GM23248 (cell line): ENCODE results near the gene LRMDA. TPM values are rescaled to one million over a fixed set of nuclear protein-coding genes. Genes with fewer than 3 reads are reported as not detected.

Source experiments
- DNase-seq: peaks from one replicate; pipeline ENCODE4 v3.0.0-alpha.2; 2015
- H2AFZ ChIP-seq: fragments of 200-600 bp; sonication (generic); 2 replicates; pipeline ENCODE4 v1.6.1; 2016; ENCODE audit warnings: antibody characterized with exemption
- H3F3A ChIP-seq: fragments of 200-600 bp; sonication (generic); 2 replicates; pipeline ENCODE4 v1.6.1; 2016; ENCODE audit warnings: mild to moderate bottlenecking, antibody characterized with exemption, mixed run types; ENCODE audit not compliant: insufficient read depth
- H3K27ac ChIP-seq: fragments of 200-600 bp; sonication (generic); 2 replicates; pipeline ENCODE4 v1.5.1; 2016; ENCODE audit warnings: mild to moderate bottlenecking
- H3K27me3 ChIP-seq: fragments of 200-600 bp; sonication (generic); replicated peaks from 2 replicates; pipeline ENCODE4 v1.6.1; 2016; ENCODE audit warnings: mild to moderate bottlenecking; ENCODE audit not compliant: insufficient read depth
- H3K36me3 ChIP-seq: fragments of 200-600 bp; sonication (generic); 2 replicates; pipeline ENCODE4 v1.6.1; 2016; ENCODE audit warnings: low read depth, mild to moderate bottlenecking
- H3K4me1 ChIP-seq: fragments of 200-600 bp; sonication (generic); 2 replicates; pipeline ENCODE4 v1.6.1; 2016; ENCODE audit warnings: mild to moderate bottlenecking; ENCODE audit not compliant: insufficient read depth
- H3K4me2 ChIP-seq: fragments of 200-600 bp; sonication (generic); one replicate; pipeline ENCODE4 v1.6.1; 2016; ENCODE audit warnings: mild to moderate bottlenecking; ENCODE audit not compliant: unreplicated experiment
- H3K4me3 ChIP-seq: fragments of 200-600 bp; sonication (generic); 2 replicates; pipeline ENCODE4 v1.5.1; 2016; ENCODE audit warnings: mild to moderate bottlenecking
- H3K79me2 ChIP-seq: fragments of 200-600 bp; sonication (generic); 2 replicates; pipeline ENCODE4 v1.6.1; 2016; ENCODE audit warnings: mild to moderate bottlenecking; ENCODE audit not compliant: insufficient read depth
- H3K9ac ChIP-seq: fragments of 200-600 bp; sonication (generic); 2 replicates; pipeline ENCODE4 v1.6.1; 2016; ENCODE audit warnings: mild to moderate bottlenecking
- H3K9me2 ChIP-seq: fragments of 200-600 bp; sonication (generic); 2 replicates; pipeline ENCODE4 v1.6.1; 2016; ENCODE audit warnings: mixed run types, mild to moderate bottlenecking, moderate library complexity; ENCODE audit not compliant: insufficient read depth
- H3K9me3 ChIP-seq: fragments of 200-600 bp; sonication (generic); one replicate; pipeline ENCODE4 v1.6.1; 2017; ENCODE audit warnings: low read depth
- H4K20me1 ChIP-seq: fragments of 200-600 bp; sonication (generic); 2 replicates; pipeline ENCODE4 v1.6.0; 2016; ENCODE audit not compliant: insufficient read depth
- EZH2 ChIP-seq: fragments of 200-600 bp; sonication (generic); IDR thresholded peaks from 2 replicates; pipeline ENCODE4 v1.6.1; 2018; ENCODE audit warnings: antibody characterized with exemption, mild to moderate bottlenecking; ENCODE audit not compliant: insufficient read depth, poor library complexity, severe bottlenecking
- EZH2phosphoT487 ChIP-seq: fragments of 200-600 bp; sonication (generic); IDR thresholded peaks from 2 replicates; pipeline ENCODE4 v1.6.1; 2018; ENCODE audit warnings: antibody characterized with exemption, moderate library complexity, mild to moderate bottlenecking, low read depth; ENCODE audit not compliant: insufficient read depth
- WGBS, 2 experiments: methylation state at CpG; one replicate each; pipeline ENCODE4 v1.1.6; 2015 to 2017; ENCODE audit warnings: low lambda C conversion rate in 2 of 2, low coverage in 1 of 2; ENCODE audit errors: missing lambda C conversion rate in 2 of 2; 5-methylcytosine and 5-hydroxymethylcytosine counted together
- in situ Hi-C: fragments of 300-500 bp; cut with MboI; formaldehyde crosslinking; loops from 2 replicates; pipeline ENCODE4 v1.15.0; 2020
- polyA plus RNA-seq: library from polyadenylated mRNA; unstranded; fragments of >200 nt; fragmentation: Nextera tagmentation; extraction: Ambion mirVana; gene quantifications from 2 replicates; pipeline ENCODE4 v1.2.1, GENCODE V29; 2016
- total RNA-seq: library from RNA; depleted of rRNA; stranded (reverse); fragments of >200 nt; shearing (Covaris generic); gene quantifications from 2 replicates; pipeline ENCODE4 v1.2.3, GENCODE V29; 2014

LRMDA gene
- total and polyA plus RNA-seq, 2 experiments from 2014 or later, result 2.6 TPM; not detected in 1

DNA sequence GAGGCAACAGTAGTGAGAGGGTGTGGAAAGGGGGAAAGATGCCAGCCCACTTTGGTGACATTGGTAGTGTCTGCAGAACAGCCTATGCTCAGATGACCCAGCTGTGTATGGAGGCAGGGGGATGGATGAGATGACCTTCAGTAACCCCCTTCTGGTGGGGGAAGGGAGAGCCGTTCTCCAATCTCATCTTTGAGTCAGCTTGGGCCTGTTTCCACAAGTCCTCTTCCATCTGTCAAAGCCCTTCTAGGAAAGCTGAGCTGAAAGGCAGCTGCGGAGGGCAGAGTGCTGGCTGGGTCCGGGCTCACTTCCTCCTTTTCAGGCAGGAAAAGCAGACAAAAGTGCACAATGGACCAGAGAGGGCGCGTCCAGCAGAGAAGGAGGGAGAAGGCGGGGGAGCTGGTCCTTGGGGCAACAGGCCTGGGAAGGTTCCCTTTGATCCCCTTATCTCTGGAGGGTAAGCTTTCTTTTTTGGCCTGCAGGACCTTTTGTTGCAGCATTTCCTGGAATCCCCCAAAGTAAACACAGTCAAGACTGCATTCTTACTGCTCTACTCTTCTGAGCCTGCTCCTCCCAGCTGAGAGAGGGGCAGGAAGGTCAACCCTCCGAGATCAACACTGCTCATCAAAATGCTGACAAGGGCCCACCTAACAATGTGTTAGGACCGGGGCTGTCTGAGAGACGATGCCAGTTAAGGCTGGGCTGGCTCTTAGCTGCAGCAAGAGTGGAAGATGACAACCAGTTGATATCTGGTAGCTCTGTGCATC, 1.2 kb upstream of the LRMDA start:
- no peak for TF ChIP-seq EZH2
- no peak for TF ChIP-seq EZH2phosphoT487
- Histone ChIP-seq H3K4me2 (no peak overlapping the region), H3K27ac (no peak overlapping the region), H3K9me2 (no peaks in the 10 kb centered on the region), H3K4me3 (no peak overlapping the region), H3F3A (no peaks in the 10 kb centered on the region), H3K9ac (no peak overlapping the region), H3K79me2 (no peaks in the 10 kb centered on the region), H3K27me3 (0 out of 2 replicates have a peak, but pooled peaks cover under 1% of the 10 kb centered on the region), H3K36me3 (no peaks in the 10 kb centered on the region), H4K20me1 (no peaks in the 10 kb centered on the region), H3K9me3 (no peaks in the 10 kb centered on the region), H2AFZ (no peak overlapping the region), H3K4me1 (no peaks in the 10 kb centered on the region)
- DNase-seq, result no peak
- in situ Hi-C loops, result no loop called here
- WGBS, 2 experiments, result 73 to 75% methylated on average over 9 of the region's 9 CpGs

DNA sequence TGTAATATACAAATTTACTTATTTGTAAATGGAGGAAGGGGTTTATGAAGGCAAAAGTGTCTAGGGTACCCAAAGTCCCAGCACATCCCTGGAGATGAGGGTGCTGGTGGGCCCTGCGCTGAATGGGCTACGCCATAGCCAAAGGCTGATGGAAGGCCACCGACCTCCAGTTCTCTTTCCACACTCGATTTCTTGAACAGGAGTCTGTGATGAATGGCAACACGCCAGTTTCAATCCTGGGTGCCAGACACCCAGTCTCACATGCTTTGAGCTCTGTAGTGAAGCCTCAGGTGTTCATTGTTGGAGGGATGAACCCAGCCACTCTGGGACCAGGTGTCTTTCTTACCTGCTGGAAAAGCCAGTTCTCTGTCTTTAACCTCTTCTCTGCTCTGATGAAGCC, 752 bp downstream of the LRMDA start:
- 96 to 97% methylated on average over 5 of the region's 5 CpGs for WGBS, 2 experiments

DNA sequence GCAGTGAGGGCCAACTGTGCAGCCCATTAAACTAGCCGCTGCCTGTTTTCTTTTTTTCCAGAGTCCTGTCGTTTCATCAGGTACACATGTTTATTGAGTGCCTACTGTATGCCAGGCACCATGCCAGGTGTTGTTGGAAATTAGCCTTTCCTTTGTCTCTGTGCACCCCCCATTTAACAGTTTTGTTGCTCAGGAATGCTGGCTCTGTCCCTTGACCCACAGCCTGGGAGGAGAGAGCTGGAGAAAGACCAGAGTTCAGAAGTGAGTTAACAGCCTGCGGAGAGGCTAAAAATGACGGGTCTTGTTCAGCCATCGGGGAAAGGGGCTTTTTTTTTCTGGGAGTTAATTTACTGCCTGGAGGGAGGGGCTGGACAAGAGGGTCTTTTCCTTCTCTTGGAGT, 1.3 kb downstream of the LRMDA start:
- no peak for DNase-seq
- Histone ChIP-seq H3K9me2 (no peaks in the 10 kb centered on the region), H3K9me3 (no peaks in the 10 kb centered on the region), H3F3A (no peaks in the 10 kb centered on the region), H3K4me2 (no peak overlapping the region), H3K4me3 (no peak overlapping the region), H3K27me3 (peaks cover 3% of the 10 kb centered on the region; the same call in 1 of the 2 replicates), H4K20me1 (no peaks in the 10 kb centered on the region), H3K36me3 (no peaks in the 10 kb centered on the region), H3K27ac (no peak overlapping the region), H3K4me1 (no peaks in the 10 kb centered on the region), H2AFZ (no peak overlapping the region), H3K9ac (no peak overlapping the region), H3K79me2 (no peaks in the 10 kb centered on the region)
- in situ Hi-C loops, result no loop called here
- WGBS, 2 experiments, result 92 to 94% methylated on average over 5 of the region's 5 CpGs
- no peak for TF ChIP-seq EZH2phosphoT487
- no peak for TF ChIP-seq EZH2

More for the DNA sequence above, 752 bp downstream of the LRMDA start:
- TF ChIP-seq EZH2, result no peak
- TF ChIP-seq EZH2phosphoT487, result no peak
- Histone ChIP-seq H3K4me2 (no peak overlapping the region), H3K9me2 (no peaks in the 10 kb centered on the region), H3K4me1 (no peaks in the 10 kb centered on the region), H3K4me3 (no peak overlapping the region), H3K36me3 (no peaks in the 10 kb centered on the region), H2AFZ (peak overlapping the region; percentile 80; the same call in 1 of the 2 replicates), H3K9me3 (no peaks in the 10 kb centered on the region), H3K9ac (no peak overlapping the region), H3K79me2 (no peaks in the 10 kb centered on the region), H3K27me3 (peaks cover 3% of the 10 kb centered on the region; the same call in 1 of the 2 replicates), H4K20me1 (no peaks in the 10 kb centered on the region), H3F3A (no peaks in the 10 kb centered on the region), H3K27ac (no peak overlapping the region)
- in situ Hi-C loops, result no loop called here
- no peak for DNase-seq

DNA sequence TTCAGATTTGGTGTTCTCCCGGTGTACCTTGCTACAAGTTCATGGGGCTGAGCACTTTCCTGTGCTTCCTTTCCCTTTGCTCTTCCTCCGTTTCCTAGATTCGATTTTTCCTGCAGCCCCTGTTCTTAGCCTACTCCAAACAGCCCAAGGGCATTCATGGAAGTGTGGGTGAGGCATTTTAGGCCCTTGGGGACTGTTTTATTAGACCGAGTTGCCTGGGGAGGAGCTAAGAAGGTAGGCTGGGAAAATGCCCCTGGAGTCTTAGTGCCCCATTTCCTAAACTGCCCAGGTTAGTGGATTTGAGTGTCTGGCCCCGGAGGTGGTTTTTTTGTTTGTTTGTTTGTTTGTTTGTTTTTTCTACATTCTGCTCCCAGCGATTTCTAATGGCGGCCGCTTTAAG, 1.8 kb downstream of the LRMDA start:
- in situ Hi-C loops, result no loop called here
- Histone ChIP-seq H3K36me3 (no peaks in the 10 kb centered on the region), H3F3A (no peaks in the 10 kb centered on the region), H3K4me3 (no peak overlapping the region), H3K27ac (no peak overlapping the region), H4K20me1 (no peaks in the 10 kb centered on the region), H3K4me2 (no peak overlapping the region), H3K79me2 (no peaks in the 10 kb centered on the region), H2AFZ (no peak overlapping the region), H3K9me2 (no peaks in the 10 kb centered on the region), H3K9ac (no peak overlapping the region), H3K9me3 (no peaks in the 10 kb centered on the region), H3K4me1 (no peaks in the 10 kb centered on the region), H3K27me3 (peaks cover 3% of the 10 kb centered on the region; the same call in 1 of the 2 replicates)
- TF ChIP-seq EZH2, result no peak
- TF ChIP-seq EZH2phosphoT487, result no peak
- DNase-seq, result no peak
- WGBS, 2 experiments, result 82 to 85% methylated on average over 8 of the region's 8 CpGs
